SIG-M5 treated with dmso at 0.1 percent for 504 hours (cell line): ENCODE measurements around the gene PCK2.
"Not testable (repeated sequence)": the region's sequence is repeated elsewhere in the genome, so short reads cannot be mapped to it uniquely, and the experiment has no call there.

Experiments
- DNase-seq: peaks from one replicate; lab custom pipeline; 2025; ENCODE audit not compliant: unreplicated experiment; lab: John Stamatoyannopoulos, UW

Gene PCK2

DNA sequence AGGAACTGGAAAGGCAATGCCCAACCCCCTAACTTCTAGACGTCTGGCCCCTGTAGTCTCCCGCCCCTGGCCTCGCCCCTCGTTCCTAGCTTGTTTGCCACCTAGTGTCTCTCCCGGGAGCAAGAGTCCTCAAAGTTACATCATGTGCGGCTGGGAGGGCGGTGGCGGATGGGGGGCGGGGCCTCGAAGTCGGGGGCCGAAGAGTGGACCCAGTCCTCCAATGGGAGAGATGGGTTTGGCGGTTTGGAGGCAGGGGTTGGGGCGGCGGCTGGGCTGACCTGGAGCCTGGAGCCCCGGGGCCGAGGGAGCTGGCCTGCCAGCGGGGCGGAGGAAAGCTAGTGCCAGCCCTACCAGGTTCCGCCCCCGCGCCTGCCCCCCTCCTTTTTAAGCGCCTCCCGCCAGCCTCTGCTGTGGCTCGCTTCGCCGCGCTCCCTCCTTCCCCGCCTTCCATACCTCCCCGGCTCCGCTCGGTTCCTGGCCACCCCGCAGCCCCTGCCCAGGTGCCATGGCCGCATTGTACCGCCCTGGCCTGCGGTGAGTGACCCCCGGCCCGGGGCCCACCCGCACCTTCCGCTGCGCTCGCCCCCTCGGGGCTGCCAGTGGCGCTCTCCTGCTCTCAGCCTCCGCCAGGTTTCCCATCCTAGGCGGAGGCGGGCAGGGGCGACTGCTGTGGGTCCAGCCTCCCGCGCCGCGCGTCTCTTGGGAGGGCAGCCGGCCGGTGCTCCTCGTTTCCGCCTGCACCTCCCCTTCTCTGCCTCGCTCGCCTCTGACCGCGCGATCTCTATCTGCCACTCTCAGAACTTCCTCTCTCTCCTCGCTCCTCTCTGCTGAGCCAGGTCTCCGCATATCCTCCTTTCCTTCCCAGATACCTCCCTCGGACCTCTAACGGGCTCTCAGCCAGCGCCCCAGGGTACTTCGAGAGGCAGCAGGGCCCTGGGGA lies at the start of gene PCK2:
TSS of gene PCK2 (plus strand) at position 411 of the 940 bp plus-strand sequence. CDS start at position 506, 95 bp downstream.
- peak; percentile 91 for DNase-seq

DNA sequence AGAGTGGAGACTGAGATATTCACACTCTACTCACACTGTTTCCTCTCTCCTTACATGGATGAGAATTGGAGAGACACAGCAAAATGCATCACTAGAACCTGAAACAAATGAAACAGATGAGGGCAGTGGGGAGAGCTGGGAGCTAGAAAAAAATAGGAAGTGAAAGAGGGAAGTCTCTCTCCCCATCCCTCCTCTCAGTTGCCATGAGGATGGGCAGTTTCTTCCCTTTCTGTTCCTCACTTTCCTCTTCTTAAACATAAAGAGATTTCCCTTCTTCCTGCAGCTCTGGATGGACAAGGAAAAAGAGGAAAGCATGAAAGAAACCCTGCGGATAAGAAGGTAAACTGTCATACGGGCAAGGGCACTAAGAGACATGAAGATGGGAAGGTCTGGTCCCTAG lies 45.1 kb upstream of the PCK2 start:
- peak; percentile 31 for DNase-seq

DNA sequence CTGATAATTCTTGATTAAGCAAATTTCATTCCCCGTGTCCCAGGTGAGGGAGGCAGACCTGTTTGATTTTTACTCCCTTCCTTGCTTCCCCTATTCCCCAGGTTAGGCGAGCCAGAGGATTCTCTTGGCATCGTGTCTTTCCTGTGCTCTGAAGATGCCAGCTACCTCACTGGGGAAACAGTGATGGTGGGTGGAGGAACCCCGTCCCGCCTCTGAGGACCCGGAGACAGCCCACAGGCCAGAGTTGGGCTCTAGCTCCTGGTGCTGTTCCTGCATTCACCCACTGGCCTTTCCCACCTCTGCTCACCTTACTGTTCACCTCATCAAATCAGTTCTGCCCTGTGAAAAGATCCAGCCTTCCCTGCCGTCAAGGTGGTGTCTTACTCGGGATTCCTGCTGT lies 43.4 kb upstream of the PCK2 start:
- DNase-seq, result not testable (repeated sequence)

DNA sequence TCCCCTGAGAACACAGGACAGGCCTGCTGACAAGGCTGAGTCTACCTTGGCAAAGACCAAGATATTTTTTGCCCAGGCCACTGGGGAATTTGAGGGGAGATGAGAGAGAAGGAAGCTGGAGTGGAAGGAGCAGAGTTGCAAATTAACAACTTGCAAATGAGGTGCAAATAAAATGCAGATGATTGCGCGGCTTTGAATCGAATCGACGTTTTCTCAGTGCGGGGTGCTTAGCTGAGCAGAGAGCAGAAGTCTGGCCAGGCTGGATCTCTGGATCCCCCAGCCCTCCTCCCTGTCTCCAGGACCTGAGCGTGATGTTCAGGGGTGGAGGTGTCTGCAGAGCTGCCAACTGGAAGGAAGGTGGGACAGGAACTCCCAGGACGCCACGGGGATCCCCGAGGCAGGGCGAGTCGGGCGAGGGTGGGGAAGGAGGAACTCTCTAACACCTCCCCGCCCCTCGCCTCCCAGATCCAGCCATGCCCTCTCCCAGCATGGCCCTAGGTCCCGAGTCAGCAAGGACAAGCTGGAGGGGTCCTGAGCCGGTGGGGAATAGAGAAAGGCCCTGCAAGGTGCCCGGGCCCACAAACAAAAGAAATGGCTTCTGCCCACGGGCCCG lies 42.8 kb upstream of the PCK2 start:
- no peak for DNase-seq

- peak; percentile 21 for DNase-seq
Measured at GRCh38 chr14:24051789-24052655, 42.1 kb upstream of the PCK2 start, which contains the start of gene CARMIL3. CARMIL3 (plus strand) TSS chr14:24052009; CDS start chr14:24052154, 145 bp downstream.

- DNase-seq, result no peak
Measured at GRCh38 chr14:24052656-24053547, 41.2 kb upstream of the PCK2 start.

- no peak for DNase-seq
Measured at GRCh38 chr14:24053548-24054323, 40.4 kb upstream of the PCK2 start.

GRCh38 chr14:24054324-24054641 lies 39.8 kb upstream of the PCK2 start:
- DNase-seq, result no peak

DNA sequence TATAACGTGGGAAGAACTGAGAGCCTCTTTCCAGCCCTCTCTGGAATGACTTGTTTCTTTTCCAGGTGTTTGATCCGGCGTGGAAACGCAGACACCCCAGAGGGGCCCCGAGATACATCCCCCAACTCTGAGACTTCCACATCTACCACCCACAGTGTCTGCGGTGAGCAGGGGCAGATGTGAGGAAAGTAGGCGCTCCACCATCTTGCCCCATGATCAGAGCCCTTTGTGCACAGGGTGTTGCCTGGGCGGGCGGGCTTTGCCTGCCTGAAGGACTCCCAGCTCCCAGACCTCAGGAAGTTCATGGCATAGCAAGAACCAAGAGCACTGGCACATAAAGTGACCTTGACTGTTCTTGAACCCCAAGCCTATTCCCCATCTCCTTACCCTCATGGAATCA lies 39.5 kb upstream of the PCK2 start:
- no peak for DNase-seq

- no peak for DNase-seq
Measured at GRCh38 chr14:24055971-24056799, 37.9 kb upstream of the PCK2 start.

DNA sequence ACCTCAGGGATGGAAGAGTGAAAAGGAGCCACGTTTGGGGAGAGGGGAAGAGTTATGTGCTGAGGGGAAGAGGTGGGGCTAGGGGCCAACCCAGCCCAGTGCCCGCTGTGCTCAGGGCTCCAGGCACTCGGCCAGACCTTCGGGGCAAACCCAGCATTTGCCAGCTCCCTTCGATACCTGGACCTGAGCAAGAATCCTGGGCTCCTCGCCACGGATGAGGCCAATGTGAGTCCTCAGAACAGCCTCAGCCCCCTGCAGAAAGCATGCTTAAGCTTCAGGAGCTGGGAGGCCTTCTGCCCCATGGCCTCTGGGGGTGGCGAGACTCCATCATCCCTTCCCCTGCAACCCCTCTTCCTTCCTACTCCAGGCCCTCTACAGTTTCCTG lies 37.3 kb upstream of the PCK2 start:
- no peak for DNase-seq

DNA sequence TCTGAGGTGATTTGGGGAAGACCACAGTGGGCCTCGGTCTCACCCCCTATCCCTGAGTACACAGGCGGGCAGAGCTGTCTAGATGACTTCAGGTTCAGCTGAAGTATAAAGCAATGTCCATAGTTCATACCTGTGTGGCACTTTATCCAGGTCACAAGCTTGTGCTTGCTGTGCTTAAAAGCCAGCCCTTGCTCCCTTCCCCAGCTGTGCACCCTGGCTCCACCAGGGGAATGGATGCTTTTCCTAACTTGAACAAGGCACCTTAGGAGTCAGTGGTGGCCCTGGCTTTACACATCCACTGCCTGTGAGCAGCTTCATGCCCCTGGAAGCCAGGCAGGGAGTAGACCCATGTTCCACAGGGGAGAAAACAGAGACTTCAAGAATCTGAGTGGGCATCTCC lies 36.8 kb upstream of the PCK2 start:
- DNase-seq, result no peak

DNA sequence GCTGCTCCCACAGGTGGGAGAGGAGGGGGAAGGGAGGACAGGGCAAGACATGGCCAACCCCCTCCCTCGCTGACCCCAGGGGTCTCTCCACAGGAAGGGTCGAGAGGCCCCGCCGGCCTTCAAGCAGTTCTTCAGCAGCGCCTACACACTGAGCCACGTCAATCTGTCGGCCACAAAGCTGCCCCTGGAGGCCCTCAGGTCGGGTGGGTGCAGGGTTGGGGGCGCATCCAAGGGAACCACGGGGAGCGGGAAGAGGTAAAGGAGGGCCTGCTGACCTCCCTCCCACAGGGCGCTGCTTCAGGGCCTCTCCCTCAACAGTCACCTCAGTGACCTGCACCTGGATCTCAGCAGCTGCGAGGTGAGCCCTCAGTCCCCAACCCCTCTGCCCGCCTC lies 36.2 kb upstream of the PCK2 start:
- no peak for DNase-seq

GRCh38 chr14:24058260-24058950 lies 35.7 kb upstream of the PCK2 start:
- DNase-seq, result peak; percentile 63

- no peak for DNase-seq
Measured at GRCh38 chr14:24058951-24059475, 35.1 kb upstream of the PCK2 start.

DNA sequence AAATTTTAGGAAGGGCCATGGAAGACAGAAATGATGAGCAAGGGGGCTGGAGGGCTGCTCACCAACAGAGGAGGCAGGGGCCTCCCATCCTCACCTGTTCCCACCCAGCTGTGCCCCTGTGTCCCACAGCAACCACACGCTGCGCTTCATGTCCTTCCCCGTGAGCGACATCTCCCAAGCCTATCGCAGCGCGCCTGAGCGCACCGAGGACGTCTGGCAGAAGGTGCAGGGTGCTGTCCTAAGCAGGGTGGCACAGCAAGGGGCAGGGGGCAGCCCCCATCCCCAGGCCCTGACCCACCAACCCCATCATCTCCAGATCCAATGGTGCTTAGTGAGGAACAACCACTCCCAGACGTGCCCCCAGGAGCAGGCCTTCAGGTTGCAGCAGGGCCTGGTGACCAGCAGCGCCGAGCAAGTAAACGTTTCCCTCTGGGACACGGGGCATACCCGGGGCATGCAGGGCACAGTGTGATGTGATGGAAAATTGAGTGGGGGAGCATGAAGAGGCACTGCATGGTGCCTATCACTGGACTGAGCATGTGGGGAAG lies 34.2 kb upstream of the PCK2 start:
- DNase-seq, result no peak

DNA sequence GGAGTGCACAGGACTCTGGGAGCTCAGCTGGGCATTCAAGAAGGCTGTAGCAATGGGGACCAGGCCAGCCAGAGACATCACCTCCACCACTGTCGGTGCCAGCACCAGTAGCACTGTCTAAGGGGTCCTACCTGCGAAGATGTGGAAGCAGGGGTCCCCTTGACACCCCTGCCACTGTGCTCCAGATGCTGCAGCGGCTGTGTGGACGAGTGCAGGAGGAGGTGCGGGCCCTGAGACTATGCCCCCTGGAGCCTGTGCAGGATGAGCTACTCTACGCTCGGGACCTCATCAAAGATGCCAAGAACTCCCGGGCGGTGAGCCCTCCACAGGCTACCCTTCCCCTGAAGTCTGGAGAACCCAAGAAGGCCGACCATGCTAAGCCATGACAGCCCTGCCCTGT lies 33.7 kb upstream of the PCK2 start:
- no peak for DNase-seq
